ENCODE data around the gene DEPDC1. TPM values are rescaled to one million over a fixed set of nuclear protein-coding genes. Genes with fewer than 3 reads are reported as not detected.

Gene DEPDC1
- total RNA-seq, 1 donor from 2014 or later, result 1.7 TPM

Small RNA genes within 50 kb of the gene (small RNA-seq; reads per million reads assigned to genes)
- not detected for gene TXNP2

Other genes starting within 250 kb of the DEPDC1 start
- gene RPE65, start 47.1 kb downstream of the DEPDC1 start, total RNA-seq, result not detected